Upper lobe of right lung (tissue), 1 donor: ENCODE data around the gene TRIM8. TPM values are rescaled to one million over a fixed set of nuclear protein-coding genes. Genes with fewer than 3 reads are reported as not detected.
"Not testable (repeated sequence)": the region's sequence is repeated elsewhere in the genome, so short reads cannot be mapped to it uniquely, and the experiment has no call there.

Experiments used
- ATAC-seq: fragments of 200-7000 bp; cut with Tn5 transposase; one replicate; pipeline ENCODE4 v1.9.1; 2020; ENCODE audit warnings: mild to moderate bottlenecking, moderate library complexity
- DNase-seq: peaks from one replicate; pipeline ENCODE4 v3.0.0-alpha.2; 2020
- H3K27ac ChIP-seq: fragments of 200-600 bp; one replicate; pipeline ENCODE4 v1.8.0; 2022
- H3K27me3 ChIP-seq: fragments of 200-600 bp; one replicate; pipeline ENCODE4 v1.8.0; 2022; ENCODE audit warnings: mild to moderate bottlenecking
- H3K36me3 ChIP-seq: fragments of 200-600 bp; one replicate; pipeline ENCODE4 v1.8.0; 2022
- H3K4me1 ChIP-seq: fragments of 200-600 bp; one replicate; pipeline ENCODE4 v1.8.0; 2022
- H3K4me3 ChIP-seq: fragments of 200-600 bp; one replicate; pipeline ENCODE4 v1.8.0; 2022; ENCODE audit warnings: mild to moderate bottlenecking
- H3K9me3 ChIP-seq: fragments of 200-600 bp; one replicate; pipeline ENCODE4 v1.8.0; 2022
- CTCF ChIP-seq: fragments of 200-600 bp; IDR thresholded peaks from one replicate; pipeline ENCODE4 v1.8.0; 2022; ENCODE audit warnings: antibody characterized with exemption
- intact Hi-C: fragments of 100-400 bp; cut with DNase I; formaldehyde crosslinking; loops from one replicate; pipeline ENCODE4 v1.11.0; 2022
- total RNA-seq: library from RNA; stranded (reverse); fragmentation: NEBNext Ultra II Directional; extraction: Animal tissue kit (Norgen Biotek cat#: 25700); gene quantifications from one replicate; pipeline ENCODE4 v1.2.1, GENCODE V29; 2021
- donor health status: DM: no; HTN: yes; CAD: no; lungs with severe emphysema.

Gene TRIM8
- total RNA-seq, 1 donor from 2014 or later = 146 TPM

DNA sequence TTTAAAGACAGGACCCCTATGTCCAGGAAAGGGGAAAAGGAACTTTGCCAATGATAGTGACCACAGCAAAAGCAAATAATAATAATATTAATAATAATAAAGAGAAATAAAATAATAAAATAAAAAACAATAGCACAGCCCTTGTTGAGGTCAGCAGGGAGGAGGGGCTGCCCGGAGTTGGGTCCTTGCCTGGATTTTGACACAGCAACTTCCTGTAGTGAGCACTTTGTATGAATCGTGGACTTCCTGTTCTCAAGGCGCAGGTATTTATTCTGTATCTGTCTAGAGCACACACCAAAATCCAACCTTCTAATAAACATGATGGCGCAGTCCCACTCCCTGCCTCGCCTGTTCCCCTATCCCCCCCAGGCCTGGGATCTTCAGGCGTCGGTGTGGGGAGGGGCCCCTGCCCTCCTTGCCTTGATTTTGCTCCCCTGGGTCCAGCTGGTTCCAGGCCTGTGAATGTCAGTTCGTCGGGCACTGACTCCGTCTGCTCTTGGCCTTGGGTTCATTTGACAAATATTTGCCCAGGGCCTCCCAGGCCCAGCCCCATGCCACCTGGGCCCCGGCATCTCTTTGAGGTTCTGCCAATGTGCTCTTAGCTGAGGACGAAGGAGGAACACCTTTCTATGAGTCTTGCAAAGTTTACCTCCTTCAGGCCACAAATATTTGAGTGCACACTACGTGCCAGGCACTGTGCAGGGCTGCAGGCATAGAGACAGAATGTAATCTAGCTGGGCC is 13.9 kb downstream of the TRIM8 start:
- DNase-seq = peak; percentile 88
- H3K4me1 ChIP-seq = peaks cover 73% of the 10 kb centered on the region
- no peak overlapping the region for H3K4me3 ChIP-seq
- H3K27ac ChIP-seq = peak overlapping the region; percentile 85
- peaks cover 49% of the 10 kb centered on the region for H3K36me3 ChIP-seq
- TF ChIP-seq CTCF = no peak
- intact Hi-C loops = no loop called here
- H3K9me3 ChIP-seq = no peaks in the 10 kb centered on the region
- H3K27me3 ChIP-seq = no peaks in the 10 kb centered on the region
- ATAC-seq = peak; percentile 83

- DNase-seq = no peak
- Histone ChIP-seq H3K36me3 (peaks cover 45% of the 10 kb centered on the region), H3K27ac (peak overlapping the region; percentile 85), H3K4me3 (no peak overlapping the region), H3K4me1 (peaks cover 68% of the 10 kb centered on the region), H3K9me3 (no peaks in the 10 kb centered on the region), H3K27me3 (no peaks in the 10 kb centered on the region)
- TF ChIP-seq CTCF = no peak
- intact Hi-C loops = no loop called here
- ATAC-seq = no peak
Measured at GRCh38 chr10:102658802-102659201, 14.5 kb downstream of the TRIM8 start.

DNA sequence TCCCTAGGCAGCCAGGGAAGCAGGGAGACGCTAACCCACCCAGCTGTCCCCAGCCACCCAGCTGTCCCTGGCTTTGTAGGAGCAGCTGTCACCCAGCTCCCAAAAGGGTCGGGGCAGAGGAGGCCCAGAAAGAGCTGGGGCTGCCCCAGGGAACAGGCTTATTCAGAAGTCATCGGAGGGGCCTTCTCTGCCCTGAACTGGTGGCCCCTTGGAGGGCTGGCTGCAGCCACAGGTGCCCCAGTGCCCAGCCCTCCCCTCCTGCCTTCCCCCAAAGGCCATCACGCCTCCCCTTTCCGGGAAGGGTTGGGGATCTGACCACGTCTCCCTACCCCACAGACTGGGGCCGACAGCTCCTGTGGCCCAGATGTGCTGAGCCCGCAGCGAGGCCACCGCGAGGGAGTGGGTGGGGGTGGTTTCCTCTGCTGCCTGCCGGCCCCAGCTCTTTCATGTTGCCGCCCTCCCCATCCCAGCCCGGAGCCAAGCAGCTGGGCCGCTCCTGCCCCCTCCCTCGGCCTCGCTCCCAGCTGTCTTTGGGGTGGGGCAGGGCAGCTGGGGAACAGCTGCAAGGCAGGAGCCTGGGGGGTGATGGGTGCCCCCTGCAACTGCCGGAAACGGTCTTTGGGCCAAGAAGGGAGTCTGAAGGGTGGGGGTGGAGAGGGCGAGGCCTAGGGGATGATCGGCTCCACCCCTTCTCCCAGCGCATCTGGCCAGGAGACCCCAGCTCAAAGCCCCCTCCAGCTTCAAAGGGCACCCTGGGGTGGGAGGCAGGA is 16.8 kb downstream of the TRIM8 start:
- intact Hi-C loops = no loop called here
- Histone ChIP-seq H3K9me3 (no peaks in the 10 kb centered on the region), H3K27me3 (no peaks in the 10 kb centered on the region), H3K36me3 (peaks cover 22% of the 10 kb centered on the region), H3K4me3 (no peak overlapping the region), H3K27ac (peak overlapping the region; percentile 63), H3K4me1 (peaks cover 54% of the 10 kb centered on the region)
- TF ChIP-seq CTCF = no peak
- DNase-seq (peak; percentile 87), ATAC-seq (peak; percentile 61)

DNA sequence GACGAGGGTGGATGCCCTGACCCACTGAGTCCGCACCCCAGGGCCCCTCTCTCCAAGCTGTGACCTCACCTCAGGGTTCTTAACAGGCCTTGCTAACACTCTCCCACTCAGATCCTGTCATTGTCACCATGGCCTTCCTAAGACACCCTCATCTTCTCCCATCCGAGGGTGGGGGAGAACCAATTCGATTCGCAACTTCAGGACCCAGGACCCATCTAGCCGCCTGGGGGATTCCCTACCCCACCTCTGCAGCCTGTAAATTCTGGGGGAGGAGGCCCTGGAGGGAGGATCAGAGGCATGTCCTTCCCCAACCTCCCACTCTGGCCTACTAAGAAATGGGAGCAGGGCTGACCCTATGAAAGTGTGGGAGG is 17.4 kb downstream of the TRIM8 start:
- Histone ChIP-seq H3K9me3 (no peaks in the 10 kb centered on the region), H3K36me3 (peaks cover 16% of the 10 kb centered on the region), H3K4me3 (no peak overlapping the region), H3K27ac (peak overlapping the region; percentile 63), H3K27me3 (no peaks in the 10 kb centered on the region), H3K4me1 (peaks cover 49% of the 10 kb centered on the region)
- TF ChIP-seq CTCF = no peak
- DNase-seq = no peak
- intact Hi-C loops = no loop called here
- no peak for ATAC-seq

- H3K9me3 ChIP-seq = no peaks in the 10 kb centered on the region
- DNase-seq = no peak
- ATAC-seq = no peak
- H3K36me3 ChIP-seq = no peaks in the 10 kb centered on the region
- TF ChIP-seq CTCF = no peak
- intact Hi-C loops = no loop called here
- no peaks in the 10 kb centered on the region for H3K27me3 ChIP-seq
- no peak overlapping the region for H3K4me3 ChIP-seq
- peaks cover 24% of the 10 kb centered on the region for H3K4me1 ChIP-seq
- H3K27ac ChIP-seq = no peak overlapping the region
Measured at GRCh38 chr10:102665904-102666509, 21.7 kb downstream of the TRIM8 start.

GRCh38 chr10:102667411-102667810 is 23.1 kb downstream of the TRIM8 start:
- H3K9me3 ChIP-seq, H3K27ac ChIP-seq, DNase-seq, H3K27me3 ChIP-seq, intact Hi-C loops, H3K4me3 ChIP-seq, ATAC-seq, H3K36me3 ChIP-seq: not testable (repeated sequence)
- peaks cover 17% of the 10 kb centered on the region for H3K4me1 ChIP-seq
